ENCODE data around the gene F11R. TPM values are rescaled to one million over a fixed set of nuclear protein-coding genes. Genes with fewer than 3 reads are reported as not detected.
A peak's percentile ranks its signal among the peaks of the same experiment; 100 is the strongest.

F11R gene
- total RNA-seq, 1 experiment from 2014 or later = 196 TPM

DNA sequence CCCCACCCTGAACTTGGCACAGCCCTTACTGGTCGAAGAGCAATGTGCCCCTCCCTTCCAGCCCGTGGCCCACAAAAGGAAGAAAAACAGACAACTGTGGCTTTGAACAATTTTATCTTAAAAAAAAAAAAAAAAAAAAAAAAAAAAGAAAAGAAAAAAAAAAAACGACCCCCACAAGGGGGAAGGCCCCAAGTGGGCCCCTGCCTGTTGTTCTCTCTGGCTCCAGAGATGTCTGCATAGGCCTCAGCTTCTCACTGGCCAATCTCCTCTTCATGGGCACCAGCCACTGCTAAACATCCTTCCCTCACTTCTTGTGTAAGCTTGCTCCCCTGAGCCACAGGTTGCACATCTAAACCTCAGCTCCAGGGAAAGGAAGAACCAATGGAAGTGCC is 18.2 kb upstream of the F11R start:
- H3K4me1 Mint-ChIP-seq (ENCODE audit: low read depth, unreplicated experiment) = no peaks in the 10 kb centered on the region
- H3K36me3 ChIP-seq (ENCODE audit: control insufficient read depth, insufficient read depth, low read length) = peaks cover 12% of the 10 kb centered on the region
- intact Hi-C loops (cut with micrococcal nuclease; ENCODE audit: unreplicated experiment) = no loop called here
- peaks cover 35% of the 10 kb centered on the region for H3K36me3 Mint-ChIP-seq (ENCODE audit: insufficient read depth, unreplicated experiment)
- TF ChIP-seq, protein P1, sequence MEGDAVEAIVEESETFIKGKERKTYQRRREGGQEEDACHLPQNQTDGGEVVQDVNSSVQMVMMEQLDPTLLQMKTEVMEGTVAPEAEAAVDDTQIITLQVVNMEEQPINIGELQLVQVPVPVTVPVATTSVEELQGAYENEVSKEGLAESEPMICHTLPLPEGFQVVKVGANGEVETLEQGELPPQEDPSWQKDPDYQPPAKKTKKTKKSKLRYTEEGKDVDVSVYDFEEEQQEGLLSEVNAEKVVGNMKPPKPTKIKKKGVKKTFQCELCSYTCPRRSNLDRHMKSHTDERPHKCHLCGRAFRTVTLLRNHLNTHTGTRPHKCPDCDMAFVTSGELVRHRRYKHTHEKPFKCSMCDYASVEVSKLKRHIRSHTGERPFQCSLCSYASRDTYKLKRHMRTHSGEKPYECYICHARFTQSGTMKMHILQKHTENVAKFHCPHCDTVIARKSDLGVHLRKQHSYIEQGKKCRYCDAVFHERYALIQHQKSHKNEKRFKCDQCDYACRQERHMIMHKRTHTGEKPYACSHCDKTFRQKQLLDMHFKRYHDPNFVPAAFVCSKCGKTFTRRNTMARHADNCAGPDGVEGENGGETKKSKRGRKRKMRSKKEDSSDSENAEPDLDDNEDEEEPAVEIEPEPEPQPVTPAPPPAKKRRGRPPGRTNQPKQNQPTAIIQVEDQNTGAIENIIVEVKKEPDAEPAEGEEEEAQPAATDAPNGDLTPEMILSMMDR (IDR thresholded peaks at IDR 0.05; ENCODE audit: insufficient read depth in 1 of 2, low read depth in 1 of 2, low read length in 1 of 2, severe bottlenecking in 1 of 2, unreplicated experiment in 1 of 2) = no peak
- peak overlapping the region; percentile 72 for H3K4me3 ChIP-seq (ENCODE audit: low read depth, low read length)
- H3K27me3 Mint-ChIP-seq (ENCODE audit: insufficient read depth, unreplicated experiment) = no peaks in the 10 kb centered on the region
- DNase-seq = no peak
- POLR2A ChIA-PET = interaction anchor here (0.7 to 2.2 kb wide), 3 partner anchors 18 to 41 kb away, joined by 3 to 20 read pairs (median 4); partner anchors contain the start of gene F11R
- H3K9me3 ChIP-seq = no peaks in the 10 kb centered on the region
- CTCF ChIA-PET = interaction anchor here (0.6 to 1.4 kb wide), 3 partner anchors 18 to 106 kb away, joined by 3 to 5 read pairs (median 4); no protein-coding TSS in a partner anchor
- BruUV-seq (replicated peaks) = no TSS peak
- peak overlapping the region; percentile 94 for H3K4me3 Mint-ChIP-seq (ENCODE audit: unreplicated experiment)
- peaks cover 7% of the 10 kb centered on the region; the same call in 1 of the 2 replicates for H3K4me1 ChIP-seq
- peak overlapping the region; percentile 87 for H3K27ac Mint-ChIP-seq (ENCODE audit: unreplicated experiment)
- no peaks in the 10 kb centered on the region for H3K27me3 ChIP-seq (replicated peaks; ENCODE audit: control insufficient read depth, insufficient read depth, low read length)
- H3K9me3 Mint-ChIP-seq (ENCODE audit: unreplicated experiment) = no peaks in the 10 kb centered on the region

GRCh38 chr1:161038523-161039153 is 17.7 kb upstream of the F11R start, which contains the start of gene TSTD1:
Gene TSTD1, minus strand, starts transcription at chr1:161038964. Its CDS starts 75 bp downstream, at chr1:161038889.
- no peaks in the 10 kb centered on the region for H3K9me3 Mint-ChIP-seq (ENCODE audit: unreplicated experiment)
- CTCF ChIA-PET = interaction anchor here (0.5 to 1.4 kb wide), 6 partner anchors 17 to 106 kb away, joined by 3 to 8 read pairs (median 4); partner anchors contain the start of gene KLHDC9
- Histone ChIP-seq H3K9me3 (no peaks in the 10 kb centered on the region), H3K4me1 (peaks cover 7% of the 10 kb centered on the region; the same call in 1 of the 2 replicates), H3K36me3 (ENCODE audit: control insufficient read depth, insufficient read depth, low read length) (peaks cover 12% of the 10 kb centered on the region), H3K27me3 (replicated peaks; ENCODE audit: control insufficient read depth, insufficient read depth, low read length) (no peaks in the 10 kb centered on the region), H3K4me3 (ENCODE audit: low read depth, low read length) (peak within 1 kb of the TSS; percentile 72)
- POLR2A ChIA-PET = interaction anchor here (0.7 to 2.2 kb wide), 3 partner anchors 17 to 41 kb away, joined by 3 to 20 read pairs (median 4); partner anchors contain the start of gene F11R
- DNase-seq = peak; percentile 78 to 80
- TSS peak; percentile 53 for BruUV-seq (replicated peaks)
- H3K36me3 Mint-ChIP-seq (ENCODE audit: insufficient read depth, unreplicated experiment) = peaks cover 35% of the 10 kb centered on the region
- intact Hi-C loops (cut with micrococcal nuclease; ENCODE audit: unreplicated experiment) = loop anchor here (1.0 kb wide), 1 partner anchor 41 kb away; no protein-coding TSS in a partner anchor
- H3K27ac Mint-ChIP-seq (ENCODE audit: unreplicated experiment) = peak within 1 kb of the TSS; percentile 87
- H3K4me1 Mint-ChIP-seq (ENCODE audit: low read depth, unreplicated experiment) = no peaks in the 10 kb centered on the region
- TF ChIP-seq, protein P1 (IDR thresholded peaks at IDR 0.05; ENCODE audit: insufficient read depth in 1 of 2, low read depth in 1 of 2, low read length in 1 of 2, severe bottlenecking in 1 of 2, unreplicated experiment in 1 of 2) = no peak
- H3K4me3 Mint-ChIP-seq (ENCODE audit: unreplicated experiment) = peak within 1 kb of the TSS; percentile 94
- H3K27me3 Mint-ChIP-seq (ENCODE audit: insufficient read depth, unreplicated experiment) = no peaks in the 10 kb centered on the region

- TF ChIP-seq, protein P1 (IDR thresholded peaks at IDR 0.05; ENCODE audit: insufficient read depth in 1 of 2, low read depth in 1 of 2, low read length in 1 of 2, severe bottlenecking in 1 of 2, unreplicated experiment in 1 of 2) = no peak
- intact Hi-C loops (cut with micrococcal nuclease; ENCODE audit: unreplicated experiment) = loop anchor here (1.0 kb wide), 1 partner anchor 41 kb away; no protein-coding TSS in a partner anchor
- H3K4me3 Mint-ChIP-seq (ENCODE audit: unreplicated experiment) = peak overlapping the region; percentile 94
- no peaks in the 10 kb centered on the region for H3K27me3 ChIP-seq (replicated peaks; ENCODE audit: control insufficient read depth, insufficient read depth, low read length)
- CTCF ChIA-PET = interaction anchor here (0.5 to 1.4 kb wide), 5 partner anchors 16 to 60 kb away, joined by 3 to 8 read pairs (median 3); partner anchors contain the start of gene KLHDC9
- no peaks in the 10 kb centered on the region for H3K9me3 Mint-ChIP-seq (ENCODE audit: unreplicated experiment)
- peak overlapping the region; percentile 87 for H3K27ac Mint-ChIP-seq (ENCODE audit: unreplicated experiment)
- no peaks in the 10 kb centered on the region for H3K9me3 ChIP-seq
- H3K27me3 Mint-ChIP-seq (ENCODE audit: insufficient read depth, unreplicated experiment) = no peaks in the 10 kb centered on the region
- POLR2A ChIA-PET = interaction anchor here (1.0 to 2.2 kb wide), 3 partner anchors 16 to 40 kb away, joined by 3 to 20 read pairs (median 4); partner anchors contain the start of gene F11R
- no peak for DNase-seq
- peaks cover 3% of the 10 kb centered on the region for H3K4me1 Mint-ChIP-seq (ENCODE audit: low read depth, unreplicated experiment)
- peaks cover 7% of the 10 kb centered on the region; the same call in 1 of the 2 replicates for H3K4me1 ChIP-seq
- H3K4me3 ChIP-seq (ENCODE audit: low read depth, low read length) = peak overlapping the region; percentile 72
- peaks cover 12% of the 10 kb centered on the region for H3K36me3 ChIP-seq (ENCODE audit: control insufficient read depth, insufficient read depth, low read length)
- peaks cover 35% of the 10 kb centered on the region for H3K36me3 Mint-ChIP-seq (ENCODE audit: insufficient read depth, unreplicated experiment)
- BruUV-seq (replicated peaks) = no TSS peak
Measured at GRCh38 chr1:161037661-161038522, 16.9 kb upstream of the F11R start.
